Hepatocyte (in vitro differentiated cells): ENCODE data around the gene NOTCH1. TPM values are rescaled to one million over a fixed set of nuclear protein-coding genes. Genes with fewer than 3 reads are reported as not detected.

Experiments
- DNase-seq: peaks from one replicate; pipeline ENCODE4 v3.0.0-alpha.2; 2016; ENCODE audit warnings: low spot score
- H2AFZ ChIP-seq: fragments of 200-600 bp; sonication (generic); 2 replicates; pipeline ENCODE4 v1.6.0; 2016; ENCODE audit warnings: antibody characterized with exemption, mild to moderate bottlenecking
- H3K27ac ChIP-seq: fragments of 200-600 bp; sonication (generic); 2 replicates; pipeline ENCODE4 v1.5.1; 2016; ENCODE audit warnings: mild to moderate bottlenecking
- H3K27me3 ChIP-seq: fragments of 200-600 bp; sonication (generic); 2 replicates; pipeline ENCODE4 v1.6.1; 2016
- H3K36me3 ChIP-seq: fragments of 200-600 bp; sonication (generic); replicated peaks from 2 replicates; pipeline ENCODE4 v1.5.1; 2016; ENCODE audit warnings: low read depth; ENCODE audit not compliant: insufficient read depth
- H3K4me1 ChIP-seq: fragments of 200-600 bp; sonication (generic); 2 replicates; pipeline ENCODE4 v1.5.1; 2016; ENCODE audit warnings: mild to moderate bottlenecking, moderate library complexity; ENCODE audit not compliant: insufficient read depth
- H3K4me2 ChIP-seq: fragments of 200-600 bp; sonication (generic); 2 replicates; pipeline ENCODE4 v1.6.0; 2016
- H3K4me3 ChIP-seq: fragments of 200-600 bp; sonication (generic); 2 replicates; pipeline ENCODE4 v1.5.1; 2016; ENCODE audit warnings: mild to moderate bottlenecking
- H3K79me2 ChIP-seq: fragments of 200-600 bp; sonication (generic); 2 replicates; pipeline ENCODE4 v1.6.0; 2017; ENCODE audit warnings: mild to moderate bottlenecking
- H3K9me2 ChIP-seq: fragments of 200-600 bp; sonication (generic); replicated peaks from 2 replicates; pipeline ENCODE4 v1.6.0; 2017; ENCODE audit warnings: mild to moderate bottlenecking; ENCODE audit not compliant: insufficient read depth
- H3K9me3 ChIP-seq: fragments of 200-600 bp; sonication (generic); 2 replicates; pipeline ENCODE4 v1.5.1; 2016; ENCODE audit warnings: low read depth, mild to moderate bottlenecking
- H4K20me1 ChIP-seq: fragments of 200-600 bp; sonication (generic); 2 replicates; pipeline ENCODE4 v1.6.0; 2016; ENCODE audit warnings: mild to moderate bottlenecking; ENCODE audit not compliant: insufficient read depth, poor library complexity, severe bottlenecking
- EZH2 ChIP-seq: fragments of 200-600 bp; sonication (generic); IDR thresholded peaks from 2 replicates; pipeline ENCODE4 v1.6.1; 2016; ENCODE audit warnings: antibody characterized with exemption, mild to moderate bottlenecking, borderline replicate concordance
- EZH2phosphoT487 ChIP-seq: fragments of 200-600 bp; sonication (generic); IDR thresholded peaks from one replicate; pipeline ENCODE4 v1.6.1; 2018; ENCODE audit warnings: antibody characterized with exemption, mild to moderate bottlenecking, low read depth, moderate library complexity; ENCODE audit not compliant: unreplicated experiment, severe bottlenecking
- WGBS: methylation state at CpG from one replicate; pipeline ENCODE4 v1.1.6; 2016; ENCODE audit warnings: low lambda C conversion rate; ENCODE audit errors: missing lambda C conversion rate; 5-methylcytosine and 5-hydroxymethylcytosine counted together
- polyA plus RNA-seq: library from polyadenylated mRNA; unstranded; fragments of >200 nt; fragmentation: Nextera tagmentation; extraction: Ambion mirVana; gene quantifications from 2 replicates; pipeline ENCODE4 v1.2.1, GENCODE V29; 2016
- total RNA-seq: library from RNA; depleted of rRNA; stranded (reverse); fragments of >200 nt; gene quantifications from 2 replicates; pipeline ENCODE4 v1.2.3, GENCODE V29; 2014
- TF ChIP-seq, protein P1 (sequence below): fragments of 200-600 bp; sonication (generic); IDR thresholded peaks from 2 replicates; pipeline ENCODE4 v1.5.1; 2016; ENCODE audit warnings: antibody characterized with exemption, mild to moderate bottlenecking; ENCODE audit not compliant: poor library complexity

Gene NOTCH1
- total and polyA plus RNA-seq, 2 experiments from 2014 or later: 5.3 to 6.5 TPM

DNA sequence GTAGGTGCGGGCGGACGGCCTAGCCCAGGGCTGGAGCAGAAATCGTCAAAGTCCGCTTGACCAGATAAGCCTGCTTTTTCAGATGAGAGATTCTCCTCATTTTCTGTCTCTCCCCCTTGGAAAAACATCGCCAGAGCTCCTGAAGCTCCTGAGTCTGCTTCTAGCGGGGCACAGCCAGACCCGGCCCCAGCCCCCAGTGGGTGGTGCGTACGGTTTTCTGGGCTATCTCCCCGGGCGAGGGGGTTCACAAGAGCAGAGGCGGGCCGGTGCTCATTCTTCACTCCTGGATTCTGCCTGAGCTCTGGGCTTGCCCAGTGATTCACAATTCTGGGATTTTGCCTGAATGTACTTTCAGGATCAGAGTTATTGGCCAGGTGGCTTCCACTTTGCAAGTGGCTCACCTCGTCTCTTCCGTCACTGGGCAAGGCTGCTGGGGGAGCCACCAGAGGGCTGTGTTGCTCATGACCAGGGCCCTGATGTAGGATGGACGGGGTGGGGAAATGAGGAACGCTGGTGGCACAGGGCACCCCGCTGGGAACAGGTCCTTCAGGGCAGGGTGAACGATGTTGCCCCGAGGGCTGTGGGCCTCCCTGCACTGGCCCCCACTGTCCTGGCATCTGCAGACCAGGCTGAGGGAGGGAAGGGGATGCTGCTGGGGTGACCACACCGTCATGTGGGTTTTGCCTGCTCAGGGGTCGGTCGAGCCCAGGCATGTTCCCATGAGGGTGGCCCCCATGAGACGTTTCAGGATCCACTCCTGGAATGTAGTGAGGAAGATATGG lies 69.3 kb downstream of the NOTCH1 start:
- 96% methylated on average over 25 of the region's 25 CpGs for WGBS

GRCh38 chr9:136474974-136475865 lies 70.6 kb downstream of the NOTCH1 start:
- DNase-seq: no peak
- no peak for TF ChIP-seq EZH2phosphoT487
- TF ChIP-seq, protein P1, sequence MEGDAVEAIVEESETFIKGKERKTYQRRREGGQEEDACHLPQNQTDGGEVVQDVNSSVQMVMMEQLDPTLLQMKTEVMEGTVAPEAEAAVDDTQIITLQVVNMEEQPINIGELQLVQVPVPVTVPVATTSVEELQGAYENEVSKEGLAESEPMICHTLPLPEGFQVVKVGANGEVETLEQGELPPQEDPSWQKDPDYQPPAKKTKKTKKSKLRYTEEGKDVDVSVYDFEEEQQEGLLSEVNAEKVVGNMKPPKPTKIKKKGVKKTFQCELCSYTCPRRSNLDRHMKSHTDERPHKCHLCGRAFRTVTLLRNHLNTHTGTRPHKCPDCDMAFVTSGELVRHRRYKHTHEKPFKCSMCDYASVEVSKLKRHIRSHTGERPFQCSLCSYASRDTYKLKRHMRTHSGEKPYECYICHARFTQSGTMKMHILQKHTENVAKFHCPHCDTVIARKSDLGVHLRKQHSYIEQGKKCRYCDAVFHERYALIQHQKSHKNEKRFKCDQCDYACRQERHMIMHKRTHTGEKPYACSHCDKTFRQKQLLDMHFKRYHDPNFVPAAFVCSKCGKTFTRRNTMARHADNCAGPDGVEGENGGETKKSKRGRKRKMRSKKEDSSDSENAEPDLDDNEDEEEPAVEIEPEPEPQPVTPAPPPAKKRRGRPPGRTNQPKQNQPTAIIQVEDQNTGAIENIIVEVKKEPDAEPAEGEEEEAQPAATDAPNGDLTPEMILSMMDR: no peak
- Histone ChIP-seq H3K27me3 (no peaks in the 10 kb centered on the region), H3K9me2 (no peaks in the 10 kb centered on the region), H2AFZ (no peak overlapping the region), H3K36me3 (no peaks in the 10 kb centered on the region), H3K27ac (no peak overlapping the region), H4K20me1 (peaks cover 71% of the 10 kb centered on the region), H3K9me3 (no peaks in the 10 kb centered on the region), H3K79me2 (peaks cover 98% of the 10 kb centered on the region), H3K4me3 (no peak overlapping the region), H3K4me1 (no peaks in the 10 kb centered on the region), H3K4me2 (no peak overlapping the region)
- WGBS: 98% methylated on average over 31 of the region's 34 CpGs

More for the DNA sequence above, 69.3 kb downstream of the NOTCH1 start:
- Histone ChIP-seq H3K4me2 (no peak overlapping the region), H3K36me3 (no peaks in the 10 kb centered on the region), H2AFZ (no peak overlapping the region), H3K9me2 (no peaks in the 10 kb centered on the region), H3K79me2 (peaks cover 99% of the 10 kb centered on the region), H3K9me3 (no peaks in the 10 kb centered on the region), H3K4me1 (peaks cover 4% of the 10 kb centered on the region), H3K4me3 (no peak overlapping the region), H3K27me3 (no peaks in the 10 kb centered on the region), H4K20me1 (peaks cover 71% of the 10 kb centered on the region), H3K27ac (no peak overlapping the region)
- DNase-seq: no peak
- TF ChIP-seq EZH2: no peak
- TF ChIP-seq EZH2phosphoT487: no peak
- TF ChIP-seq, protein P1: no peak

- no peak overlapping the region for H3K4me3 ChIP-seq
- H4K20me1 ChIP-seq: peaks cover 68% of the 10 kb centered on the region
- no peak overlapping the region for H3K27ac ChIP-seq
- H3K4me1 ChIP-seq: no peaks in the 10 kb centered on the region
- H3K36me3 ChIP-seq: no peaks in the 10 kb centered on the region
- H3K79me2 ChIP-seq: peaks cover 93% of the 10 kb centered on the region
- no peak for DNase-seq
- 97% methylated on average over 27 of the region's 27 CpGs for WGBS
- no peak overlapping the region for H2AFZ ChIP-seq
- H3K27me3 ChIP-seq: no peaks in the 10 kb centered on the region
- no peaks in the 10 kb centered on the region for H3K9me3 ChIP-seq
- H3K4me2 ChIP-seq: no peak overlapping the region
- TF ChIP-seq EZH2 (no peak), EZH2phosphoT487 (no peak)
- TF ChIP-seq, protein P1: no peak
- no peaks in the 10 kb centered on the region for H3K9me2 ChIP-seq
Measured at GRCh38 chr9:136474021-136474640, 71.7 kb downstream of the NOTCH1 start.
